Stomach (tissue), 4 donors: ENCODE measurements around the gene SLC7A11.

Experiments used
- CTCF ChIP-seq, 7 experiments: fragments of 450-650 bp in 4 of 7; fragments of 200-600 bp in 3 of 7; sonication (generic) in 3 of 7; IDR thresholded peaks; one replicate each; pipeline ENCODE4 v1.5.1; 2016 to 2019; ENCODE audit warnings: antibody characterized with exemption in 7 of 7, control low read depth in 2 of 7, mild to moderate bottlenecking in 1 of 7
- POLR2AphosphoS5 ChIP-seq, 3 donors: sonication (generic); formaldehyde crosslinking; IDR thresholded peaks; one replicate each; pipeline ENCODE4 v1.6.1; 2016; ENCODE audit warnings: antibody characterized with exemption in 3 of 3

DNA sequence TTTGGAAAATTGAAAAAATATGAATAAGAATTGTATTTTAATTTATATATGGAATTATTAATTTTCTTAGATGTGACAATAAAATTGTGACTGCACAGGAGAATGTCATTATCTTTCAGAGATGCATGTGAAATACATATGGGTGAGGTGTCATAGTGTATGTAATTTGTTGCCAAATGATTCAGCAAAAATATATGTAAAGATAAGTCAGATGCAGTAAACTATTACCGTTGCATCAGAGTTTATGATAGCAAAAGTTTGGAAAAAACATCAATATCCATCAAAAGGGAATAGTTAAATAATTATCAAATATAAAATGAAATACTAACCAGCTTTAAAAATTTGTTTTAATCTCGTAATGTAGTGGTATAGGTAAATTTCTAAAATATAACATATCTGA is 10.4 kb upstream of the SLC7A11 start:
- TF ChIP-seq CTCF (IDR thresholded peaks at IDR 0.05) (no peak), POLR2AphosphoS5 (IDR thresholded peaks at IDR 0.05) (no peak)
